HG03520 (cell line): Measurements from ENCODE around the gene DDX46.
"Not testable (repeated sequence)": the region's sequence is repeated elsewhere in the genome, so short reads cannot be mapped to it uniquely, and the experiment has no call there.

ENCODE experiments used
- ATAC-seq: cut with Tn5 transposase; IDR thresholded peaks from one replicate; pipeline ENCODE4 v1.9.1; 2021; ENCODE audit warnings: mild to moderate bottlenecking, moderate library complexity; ENCODE audit not compliant: unreplicated experiment

Gene DDX46

DNA sequence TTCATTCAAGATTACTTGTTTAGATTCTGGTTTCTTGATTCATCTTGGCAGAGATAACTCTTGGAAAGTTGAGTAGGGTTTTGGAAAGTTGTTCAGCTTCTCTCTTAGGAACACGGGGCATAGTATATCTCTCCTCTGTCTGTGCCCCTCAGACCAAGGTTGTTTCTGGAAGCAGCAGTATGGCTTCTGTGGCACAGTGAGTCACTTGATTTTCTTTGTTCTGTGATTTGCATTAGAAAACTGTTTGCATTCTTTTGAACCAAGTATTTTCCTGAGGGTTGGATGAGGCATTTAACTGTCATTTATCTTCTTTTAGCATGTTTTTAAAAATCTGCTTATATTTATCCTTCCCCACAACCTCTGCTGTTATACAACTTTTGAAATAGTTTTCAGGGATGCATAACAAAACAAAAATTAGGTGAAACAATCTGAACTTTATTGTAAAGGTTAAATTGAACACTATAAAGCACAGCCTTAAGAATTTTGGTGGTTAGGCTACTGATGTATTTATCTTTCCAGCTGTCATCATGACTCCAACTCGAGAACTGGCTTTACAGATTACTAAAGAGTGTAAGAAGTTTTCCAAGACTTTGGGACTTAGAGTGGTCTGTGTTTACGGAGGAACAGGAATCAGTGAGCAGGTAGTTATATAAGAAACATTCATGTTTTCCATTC is 26.5 kb downstream of the DDX46 start:
- no peak for ATAC-seq

DNA sequence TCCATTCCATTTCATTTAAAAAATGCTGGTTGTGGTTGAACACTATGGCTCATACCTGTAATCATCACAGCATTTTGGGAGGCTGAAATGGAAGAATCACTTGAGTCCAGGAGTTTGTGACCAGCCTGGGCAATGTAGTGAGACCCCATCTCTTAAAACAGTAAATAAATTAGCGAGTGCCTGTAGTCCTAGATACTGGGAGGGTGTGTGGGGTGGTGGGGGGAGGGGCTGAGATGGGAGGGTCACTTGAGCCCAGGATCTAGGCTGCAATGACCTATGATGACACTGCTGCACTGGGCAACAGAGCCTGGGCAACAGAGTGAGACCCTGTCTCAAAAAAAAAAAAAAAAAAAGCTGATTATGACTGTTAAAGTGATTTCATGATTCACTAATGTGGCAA is 29.1 kb downstream of the DDX46 start:
- ATAC-seq: no peak

DNA sequence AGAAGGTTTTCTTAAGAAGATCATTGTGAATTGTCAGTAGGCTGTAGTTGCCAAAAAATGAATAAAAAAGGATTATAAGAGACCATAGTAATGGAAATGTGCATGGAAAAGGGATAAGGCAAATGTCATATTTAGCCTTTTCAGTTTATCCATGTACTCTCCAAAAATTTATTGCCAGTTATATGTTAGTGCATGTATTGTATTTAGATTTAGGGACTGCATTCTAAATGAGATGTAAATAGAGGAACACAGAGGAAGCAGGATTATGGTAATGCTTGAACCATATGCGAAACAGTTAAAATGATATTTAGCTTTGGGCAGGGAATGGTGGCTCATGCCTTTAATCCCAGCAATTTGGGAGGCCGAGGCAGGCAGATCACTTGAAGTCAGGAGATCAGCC is 33.0 kb downstream of the DDX46 start:
- ATAC-seq: no peak

DNA sequence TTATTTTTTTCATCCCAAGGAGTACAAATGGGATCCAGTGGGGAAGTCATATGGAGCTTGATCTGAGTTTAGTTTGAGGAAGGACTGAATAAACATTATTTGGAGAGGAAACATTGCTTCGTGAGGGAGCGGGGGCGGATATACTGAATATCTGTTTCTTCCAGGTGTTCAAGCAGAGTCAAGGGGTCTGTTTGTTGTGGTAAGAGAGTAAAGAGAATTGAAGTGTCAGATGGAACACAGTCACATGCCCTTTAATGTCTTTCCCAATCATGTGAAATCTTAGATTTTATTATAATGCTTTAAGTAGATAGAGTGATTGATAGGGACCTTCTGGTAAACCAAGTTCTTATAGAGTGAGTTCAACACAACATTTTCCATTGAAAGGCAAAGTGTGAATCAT is 33.7 kb downstream of the DDX46 start:
- no peak for ATAC-seq

DNA sequence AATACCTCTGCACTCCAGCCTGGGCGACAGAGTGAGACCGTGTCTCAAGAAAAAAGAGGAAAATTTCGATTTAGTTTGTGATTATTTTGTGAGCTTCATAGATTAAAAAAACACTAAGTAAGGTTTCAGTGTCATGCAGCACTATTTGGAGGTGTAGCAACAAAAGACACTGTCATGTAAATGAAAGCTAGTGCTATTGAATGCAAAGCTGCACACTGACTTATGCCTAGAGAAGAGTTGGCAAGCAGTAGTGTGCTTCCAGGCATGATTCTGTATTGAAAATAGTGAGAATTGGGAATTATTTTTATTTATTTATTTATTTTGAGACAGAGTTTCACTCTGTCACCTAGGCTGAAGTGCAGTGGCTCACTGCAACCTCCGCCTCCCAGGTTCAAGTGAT is 34.5 kb downstream of the DDX46 start:
- no peak for ATAC-seq

DNA sequence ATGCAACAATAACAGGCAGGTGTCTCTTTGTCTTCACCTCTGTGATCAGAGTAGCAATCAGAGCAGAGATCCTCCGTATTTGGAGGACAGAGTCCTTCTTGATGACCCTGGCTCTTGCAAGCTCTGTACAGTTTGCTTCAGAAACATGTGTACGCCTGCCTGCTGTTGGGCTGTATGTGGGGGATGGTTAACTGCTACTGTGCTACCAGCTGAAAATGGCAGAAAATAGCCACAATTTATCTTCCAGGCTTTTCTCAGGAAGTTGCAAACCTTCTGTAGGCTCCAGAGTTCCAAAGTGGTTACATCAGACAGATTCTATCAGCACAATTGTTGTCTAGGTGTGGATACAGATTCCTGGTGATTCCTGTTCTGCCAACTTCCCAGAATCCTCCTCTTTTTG is 35.5 kb downstream of the DDX46 start:
- ATAC-seq: no peak

DNA sequence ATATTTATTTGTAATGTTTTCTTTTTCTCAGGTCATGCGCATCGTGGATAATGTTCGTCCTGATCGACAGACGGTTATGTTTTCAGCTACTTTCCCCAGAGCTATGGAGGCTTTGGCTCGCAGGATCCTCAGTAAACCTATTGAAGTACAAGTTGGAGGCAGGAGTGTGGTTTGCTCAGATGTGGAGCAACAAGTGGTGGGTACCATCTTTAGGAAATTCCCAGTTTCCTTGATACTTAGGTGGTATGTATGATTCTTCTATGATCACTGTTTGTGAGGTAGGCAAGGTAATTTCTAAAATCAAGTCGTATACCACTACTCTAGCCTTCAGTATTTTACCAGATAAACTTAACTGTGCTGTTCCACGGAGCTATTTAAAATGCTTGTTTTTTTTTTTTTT is 36.2 kb downstream of the DDX46 start:
- no peak for ATAC-seq

DNA sequence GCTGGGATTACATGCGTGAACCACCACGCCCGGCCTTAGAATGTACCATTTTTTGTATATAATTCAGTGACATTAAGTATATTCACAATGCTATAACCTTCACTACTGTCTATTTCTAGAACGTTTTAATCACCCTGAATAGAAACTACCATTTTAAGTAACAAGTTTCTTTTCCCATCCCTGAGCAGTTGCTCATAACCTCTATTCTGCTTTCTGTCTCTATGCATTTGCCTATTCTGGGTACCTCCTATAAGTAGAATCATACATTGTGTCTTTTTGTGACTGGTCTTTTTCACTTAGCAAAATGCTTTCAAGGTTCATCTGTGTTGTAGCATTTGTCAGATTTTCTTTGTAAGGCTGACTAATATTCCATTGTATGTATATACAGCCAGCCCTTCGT is 39.9 kb downstream of the DDX46 start:
- no peak for ATAC-seq

DNA sequence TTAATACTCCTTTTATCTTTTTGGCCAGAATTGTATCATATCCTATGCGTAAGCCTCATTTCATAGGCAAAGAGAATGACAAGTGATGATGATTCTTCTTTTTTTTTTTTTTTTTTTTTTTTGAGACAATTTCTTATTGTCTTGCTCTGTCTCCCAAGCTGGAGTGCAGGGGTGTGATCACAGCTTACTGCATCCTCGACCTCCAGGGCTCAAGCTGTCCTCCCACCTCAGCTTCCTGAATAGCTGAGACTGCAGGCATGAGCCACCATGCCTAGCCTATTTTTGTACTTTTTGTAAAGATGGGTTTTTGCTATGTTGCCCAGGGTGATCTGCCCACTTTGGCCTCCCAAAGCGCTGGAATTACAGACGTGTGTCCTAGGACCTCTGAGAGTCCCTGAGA is 45.2 kb downstream of the DDX46 start:
- no peak for ATAC-seq

DNA sequence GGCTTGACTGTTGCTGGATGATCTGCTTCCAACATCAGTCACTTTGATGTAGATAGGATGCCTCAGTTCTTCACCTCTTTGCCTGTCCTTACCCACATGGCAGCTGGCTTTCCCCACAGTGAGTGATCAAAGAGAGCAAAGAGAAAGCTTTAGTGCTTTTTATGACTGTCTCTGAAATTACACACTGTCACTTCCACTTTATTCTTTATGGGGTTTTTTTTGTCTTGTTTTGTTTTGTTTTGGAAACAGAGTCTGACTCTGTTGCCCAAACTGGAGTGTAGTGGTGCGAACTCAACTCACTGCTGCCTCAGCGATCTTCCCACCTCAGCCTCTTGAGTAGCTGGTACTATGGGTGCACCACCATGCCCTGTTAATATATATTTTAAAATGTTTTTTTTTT is 54.8 kb downstream of the DDX46 start:
- peak; percentile 40 for ATAC-seq

DNA sequence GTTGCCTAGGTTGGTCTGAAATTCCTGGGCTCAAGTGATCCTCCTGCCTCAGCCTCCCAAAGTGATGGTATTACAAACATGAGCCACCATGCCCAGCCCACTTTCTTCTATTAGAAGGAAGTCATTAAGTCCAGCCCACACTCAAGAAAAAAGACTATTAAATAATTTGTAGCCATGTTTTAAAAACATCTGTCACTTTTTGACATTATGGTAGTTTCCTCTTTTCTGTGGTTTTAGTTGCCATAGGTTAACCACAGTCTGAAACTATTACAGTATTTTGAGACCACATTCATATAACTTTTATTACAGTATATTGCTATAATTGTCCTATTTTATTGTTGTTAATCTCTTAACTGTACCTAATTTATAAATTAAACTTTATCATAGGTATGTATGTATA is 55.2 kb downstream of the DDX46 start:
- ATAC-seq: no peak

DNA sequence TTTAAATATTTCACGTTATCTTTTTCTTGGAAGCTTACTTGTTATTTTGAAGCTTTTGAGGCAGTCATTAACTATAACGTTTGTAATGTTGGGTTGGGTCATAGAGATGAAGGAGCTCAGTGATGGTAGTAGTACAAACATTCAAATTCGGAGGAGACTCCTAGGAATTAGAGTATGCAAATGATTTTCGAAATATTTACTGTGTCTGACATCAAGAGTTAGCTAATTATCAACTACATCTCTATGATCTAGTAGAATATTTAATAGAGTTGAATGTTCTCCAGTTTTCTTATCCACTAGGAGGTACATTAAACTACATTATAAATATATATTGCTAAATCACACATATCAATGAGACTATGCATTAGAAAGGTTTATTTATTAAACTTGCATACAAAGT is 58.4 kb downstream of the DDX46 start:
- no peak for ATAC-seq

DNA sequence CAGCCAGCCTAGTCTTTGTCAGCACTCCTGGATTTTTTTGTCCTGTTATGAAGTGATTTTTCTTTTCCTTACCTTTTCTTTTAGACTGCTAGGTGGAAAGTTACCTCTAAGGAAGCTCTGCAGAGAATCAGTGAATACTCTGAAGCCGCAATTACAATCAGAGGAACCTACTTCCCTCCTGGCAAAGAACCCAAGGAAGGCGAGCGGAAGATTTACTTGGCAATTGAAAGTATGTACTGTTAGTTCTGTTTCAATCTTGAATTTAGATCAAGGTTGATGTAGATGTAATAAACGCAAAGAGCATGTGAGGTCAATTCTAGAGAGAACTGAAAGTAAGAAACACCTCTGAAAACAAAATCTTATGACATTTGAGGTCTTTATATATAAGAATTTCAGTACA is 60.2 kb downstream of the DDX46 start:
- no peak for ATAC-seq

DNA sequence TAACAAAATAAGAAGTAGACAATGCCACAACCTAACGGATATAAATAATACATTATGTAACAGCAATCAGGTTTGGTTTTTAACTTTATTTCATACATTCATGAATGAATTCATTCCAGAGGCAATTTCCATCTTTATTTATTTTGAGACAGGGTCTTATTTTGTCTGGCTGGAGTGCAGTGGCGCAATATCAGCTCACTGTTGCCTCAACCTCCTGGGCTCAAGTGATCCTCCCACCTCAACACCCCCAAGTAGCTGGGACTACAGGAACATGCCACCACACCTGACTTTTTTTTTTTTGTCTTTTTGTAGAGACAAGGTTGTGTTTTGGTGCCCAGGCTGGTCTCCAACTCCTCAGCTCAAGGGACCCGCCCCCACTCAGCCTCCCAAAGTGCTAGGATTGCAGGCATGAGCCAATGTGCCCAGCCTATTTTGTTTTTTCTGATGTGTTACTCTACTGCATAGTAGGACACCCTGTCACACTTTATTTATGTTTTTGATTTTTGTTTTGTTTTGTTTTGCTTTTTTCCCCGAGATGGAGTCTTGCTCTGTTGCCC is 60.9 kb downstream of the DDX46 start:
- ATAC-seq: no peak

DNA sequence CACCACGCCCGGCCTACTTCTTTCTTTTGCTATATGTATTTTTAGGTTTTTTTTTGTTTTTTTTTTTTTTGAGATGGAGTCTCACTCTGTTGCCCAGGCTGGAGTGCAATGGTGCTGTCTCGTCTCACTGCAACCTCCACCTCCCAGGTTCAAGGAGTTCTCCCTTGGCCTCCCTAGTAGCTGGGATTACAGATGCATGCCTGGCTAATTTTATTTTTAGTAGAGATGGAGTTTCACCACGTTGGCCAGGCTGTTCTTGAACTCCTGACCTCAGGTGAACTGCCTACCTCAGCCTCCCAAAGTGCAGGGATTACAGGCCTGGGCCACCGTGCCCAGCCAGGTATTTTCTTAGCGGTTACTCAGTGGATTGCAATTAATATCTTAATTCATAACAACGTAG is 63.3 kb downstream of the DDX46 start:
- ATAC-seq: no peak

DNA sequence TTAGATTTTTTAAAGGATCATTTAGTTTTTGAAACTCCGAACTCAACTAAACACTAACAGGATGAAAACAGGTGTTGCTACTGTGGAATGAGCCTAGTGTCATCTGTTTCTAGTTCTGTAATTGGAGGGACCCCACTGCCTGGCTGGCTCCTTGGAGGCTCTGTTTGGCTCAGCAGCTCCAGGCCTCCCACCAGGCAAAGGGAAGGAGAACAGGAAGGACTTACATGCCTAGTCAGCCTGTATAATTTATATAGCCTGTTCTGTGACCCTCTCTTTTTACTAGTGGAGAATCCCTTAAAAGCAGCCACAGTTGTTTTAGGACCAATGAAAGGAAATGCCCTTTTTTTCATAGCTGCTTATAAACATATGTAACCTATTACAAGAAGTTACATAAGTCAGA is 66.1 kb downstream of the DDX46 start:
- ATAC-seq: no peak

DNA sequence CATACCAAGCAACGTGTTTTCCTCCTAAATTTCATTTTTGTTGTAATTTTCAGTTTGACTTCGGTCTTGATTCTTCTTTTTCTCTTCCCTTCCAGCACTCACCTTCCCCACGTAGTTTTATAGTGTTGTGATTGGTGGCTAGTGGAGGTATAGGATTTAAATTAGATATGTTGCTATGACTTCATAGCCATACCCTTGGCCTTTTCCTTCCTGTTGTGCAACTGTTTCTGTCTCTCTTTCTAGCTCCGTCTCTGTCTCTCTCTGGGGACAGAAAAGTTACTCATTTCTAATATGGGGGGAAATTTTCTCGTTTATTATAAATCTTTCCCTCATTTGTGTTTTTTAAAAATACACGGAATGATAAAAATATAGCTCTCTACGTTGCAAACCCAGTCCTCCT is 66.6 kb downstream of the DDX46 start:
- ATAC-seq: no peak

DNA sequence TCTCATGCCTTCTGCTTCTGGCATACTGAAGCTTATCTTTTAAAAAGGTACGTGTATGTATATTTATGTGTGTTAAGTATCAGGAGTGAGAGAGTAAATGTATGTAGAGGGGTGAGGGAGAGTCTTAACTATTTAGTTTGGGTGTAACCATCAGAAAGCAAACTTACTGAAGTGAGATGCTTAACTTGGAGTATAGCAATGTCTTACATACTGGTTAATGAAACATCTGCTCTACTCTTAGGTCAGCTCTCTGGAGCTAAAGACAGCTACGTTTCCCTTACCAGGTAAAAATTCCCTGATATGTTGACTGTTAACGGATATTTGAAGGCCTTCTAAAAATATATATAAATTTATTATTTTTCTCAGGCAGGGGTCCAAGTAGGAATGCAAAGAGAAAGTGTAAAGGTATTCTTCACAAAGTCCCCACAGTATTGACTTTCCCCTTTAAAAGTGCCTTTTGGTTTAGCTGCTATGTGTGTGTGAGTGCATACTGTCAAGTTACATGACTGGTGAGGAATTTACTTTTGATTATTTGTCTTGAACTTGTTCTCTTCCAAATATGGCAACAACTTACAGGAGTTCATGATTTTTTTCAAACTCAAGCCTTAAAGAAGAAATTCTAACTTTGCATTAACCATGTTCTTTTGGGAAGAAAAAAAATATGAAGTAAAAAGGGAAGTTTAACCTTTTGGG is 74.9 kb downstream of the DDX46 start:
- ATAC-seq: no peak

DNA sequence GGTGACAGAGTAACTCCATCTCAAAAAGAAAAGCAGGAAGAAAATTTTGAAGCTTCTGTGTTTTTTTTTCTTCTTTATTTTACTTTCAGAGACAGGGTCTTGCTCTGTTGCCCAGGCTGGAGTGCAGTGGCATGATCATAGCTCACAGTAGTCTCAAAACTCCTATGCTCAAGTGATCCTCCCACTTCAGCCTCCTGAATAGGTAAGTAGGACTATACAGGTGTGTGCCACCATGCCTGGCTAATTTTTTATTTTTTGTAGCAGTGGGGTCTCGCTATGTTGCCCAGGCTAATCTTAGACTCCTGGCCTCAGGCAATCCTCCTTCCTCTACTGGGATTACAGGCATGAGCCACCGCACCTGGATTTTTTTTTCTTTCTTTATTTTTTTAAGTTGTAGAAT is 77.0 kb downstream of the DDX46 start:
- ATAC-seq: no peak

DNA sequence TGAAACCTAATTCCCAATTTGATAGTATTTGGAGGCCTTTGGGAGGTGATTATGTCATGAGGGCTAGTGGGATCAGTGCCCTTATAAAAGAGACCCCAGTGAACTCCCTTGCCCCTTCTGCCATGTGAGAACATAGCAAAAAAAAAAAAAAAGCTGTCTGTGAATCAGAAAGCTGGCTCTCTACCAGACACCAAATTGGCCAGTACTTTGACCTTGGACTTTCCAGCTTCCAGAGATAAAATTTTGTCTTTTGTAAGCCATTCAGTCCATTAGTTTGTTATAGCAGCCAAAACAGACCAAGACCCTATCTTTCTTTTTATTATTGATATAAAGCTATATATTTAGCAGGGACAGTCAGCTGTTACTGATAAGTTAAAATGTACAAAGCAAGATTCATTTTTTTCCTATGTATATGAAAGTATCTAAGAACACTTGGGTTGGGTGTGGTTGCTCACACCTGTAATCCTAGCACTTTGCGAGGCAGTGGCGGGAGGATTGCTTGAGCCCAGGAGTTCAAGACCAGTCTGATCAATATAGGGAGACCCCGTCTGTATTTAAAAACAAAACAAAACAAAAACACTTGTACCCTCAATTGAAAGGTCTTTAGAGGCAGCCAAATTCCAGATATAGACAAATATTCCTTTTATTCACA is 79.1 kb downstream of the DDX46 start:
- ATAC-seq: no peak

DNA sequence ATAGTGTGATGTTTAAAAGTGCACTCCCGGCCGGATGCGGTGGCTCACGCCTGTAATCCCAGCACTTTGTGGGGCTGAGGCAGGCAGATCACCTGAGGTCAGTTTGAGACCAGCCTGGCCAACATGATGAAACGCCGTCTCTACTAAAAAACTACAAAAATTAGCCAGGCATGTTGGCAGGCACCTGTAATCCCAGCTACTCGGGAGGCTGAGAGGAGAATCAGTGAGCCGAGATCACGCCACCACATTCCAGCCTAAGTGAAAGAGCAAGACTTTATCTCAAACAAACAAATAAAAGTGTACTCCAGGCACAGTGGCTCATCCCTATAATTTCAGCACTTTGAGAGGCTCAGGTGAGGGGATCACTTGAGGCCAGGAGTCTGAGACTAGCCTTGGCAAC is 79.8 kb downstream of the DDX46 start:
- ATAC-seq: not testable (repeated sequence)

DNA sequence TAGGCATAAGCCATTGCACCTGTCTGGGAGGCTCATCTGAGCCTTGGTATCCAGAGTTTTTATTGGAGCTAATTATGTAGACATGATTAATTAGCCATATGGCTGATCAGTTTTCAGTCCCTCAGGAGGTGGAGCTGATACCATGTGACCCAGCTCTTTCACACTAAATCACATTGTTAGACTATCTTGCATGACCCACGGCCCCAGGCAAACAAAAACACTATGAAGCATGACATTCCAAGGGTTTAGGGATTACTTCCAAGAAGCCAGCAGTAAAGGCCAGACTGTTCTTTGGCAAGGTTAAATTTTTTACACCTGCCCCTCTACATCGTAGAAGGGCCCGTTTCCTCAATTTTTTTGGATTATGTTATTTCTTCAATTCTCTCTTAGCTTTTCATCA is 82.2 kb downstream of the DDX46 start:
- no peak for ATAC-seq
